HG03575 (cell line): ENCODE data around the gene KIF19.

Experiments used
- ATAC-seq: cut with Tn5 transposase; IDR thresholded peaks from one replicate; pipeline ENCODE4 v1.9.1; 2021; ENCODE audit not compliant: unreplicated experiment, insufficient number of reproducible peaks, low FRiP score; ENCODE audit errors: extremely low read depth

Gene KIF19

DNA sequence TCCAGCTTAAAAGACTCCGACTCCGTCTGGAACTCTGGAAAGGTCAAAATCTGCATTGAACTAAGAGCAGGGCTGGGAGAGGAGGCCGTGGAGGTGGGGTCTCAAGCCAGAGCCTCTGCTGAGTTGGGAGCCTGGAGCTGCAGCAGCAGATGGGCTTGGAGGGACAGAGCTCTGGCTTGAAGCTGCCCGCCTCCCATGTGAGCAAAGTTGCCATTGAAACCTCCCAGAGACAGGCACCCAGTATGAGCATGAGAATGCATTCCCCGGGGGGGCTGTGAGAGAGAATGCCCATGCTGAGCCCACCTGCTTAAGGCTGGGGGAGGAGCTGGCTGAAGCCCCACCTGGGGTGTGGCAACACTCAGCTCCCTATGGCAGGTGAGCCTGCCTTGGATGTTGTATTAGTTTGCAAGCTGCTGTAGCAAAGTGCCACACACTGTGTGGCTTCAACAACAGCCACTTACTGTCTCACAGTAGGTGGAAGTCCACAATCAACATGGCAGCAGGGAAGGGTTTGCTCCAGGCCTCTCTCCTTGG is 9.6 kb downstream of the KIF19 start:
- ATAC-seq = no peak

DNA sequence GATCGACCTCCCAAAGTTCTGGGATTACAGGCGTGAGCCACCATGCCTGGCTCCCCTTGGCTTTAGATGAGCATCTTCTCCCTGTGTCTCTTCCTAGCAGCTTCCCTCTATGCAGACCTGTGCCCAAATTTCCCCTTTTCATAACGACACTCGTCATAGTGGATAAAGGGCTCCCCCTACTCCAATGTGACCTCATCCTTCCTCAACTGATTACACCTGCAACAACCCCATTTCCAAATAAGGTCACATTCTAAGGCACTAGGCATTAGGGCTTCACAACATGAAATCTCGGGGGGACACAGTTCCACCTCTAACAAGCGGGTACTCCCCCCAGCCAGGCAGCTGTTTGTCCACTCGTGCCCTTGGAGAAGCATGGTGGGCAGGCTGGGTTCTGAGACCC is 10.3 kb downstream of the KIF19 start:
- no peak for ATAC-seq

DNA sequence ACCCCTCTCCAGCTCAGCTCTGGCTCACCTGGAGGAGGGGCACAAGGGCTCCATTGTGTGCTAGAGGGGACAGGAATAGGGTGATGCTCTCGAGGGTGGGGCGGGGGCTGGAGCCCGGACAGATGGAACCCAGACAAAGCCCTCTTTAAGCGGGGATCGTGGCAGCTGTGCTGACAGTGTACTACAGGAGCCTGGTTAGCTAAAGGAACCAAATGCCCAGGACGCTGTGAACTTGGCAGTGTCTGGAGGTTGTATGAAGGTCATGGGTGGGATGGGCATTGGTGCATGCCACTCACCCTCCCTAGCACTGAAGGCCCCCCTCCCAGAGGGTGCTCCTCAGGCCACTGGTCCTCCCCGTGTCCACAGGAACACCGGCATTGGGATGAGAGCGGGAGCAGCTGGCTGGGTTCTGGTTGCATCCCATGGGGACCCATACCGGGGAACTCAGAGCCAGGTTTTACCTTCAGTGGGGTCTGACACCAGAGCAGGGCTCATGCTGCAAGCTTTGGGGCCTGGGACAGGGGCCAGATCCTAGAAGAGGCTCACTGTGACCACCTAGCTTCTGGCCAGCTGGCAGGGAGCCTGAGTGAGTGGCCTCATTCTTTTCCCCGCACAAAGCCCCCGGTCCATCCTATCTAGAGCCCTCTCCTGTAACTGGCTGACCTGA is 11.9 kb downstream of the KIF19 start:
- no peak for ATAC-seq

DNA sequence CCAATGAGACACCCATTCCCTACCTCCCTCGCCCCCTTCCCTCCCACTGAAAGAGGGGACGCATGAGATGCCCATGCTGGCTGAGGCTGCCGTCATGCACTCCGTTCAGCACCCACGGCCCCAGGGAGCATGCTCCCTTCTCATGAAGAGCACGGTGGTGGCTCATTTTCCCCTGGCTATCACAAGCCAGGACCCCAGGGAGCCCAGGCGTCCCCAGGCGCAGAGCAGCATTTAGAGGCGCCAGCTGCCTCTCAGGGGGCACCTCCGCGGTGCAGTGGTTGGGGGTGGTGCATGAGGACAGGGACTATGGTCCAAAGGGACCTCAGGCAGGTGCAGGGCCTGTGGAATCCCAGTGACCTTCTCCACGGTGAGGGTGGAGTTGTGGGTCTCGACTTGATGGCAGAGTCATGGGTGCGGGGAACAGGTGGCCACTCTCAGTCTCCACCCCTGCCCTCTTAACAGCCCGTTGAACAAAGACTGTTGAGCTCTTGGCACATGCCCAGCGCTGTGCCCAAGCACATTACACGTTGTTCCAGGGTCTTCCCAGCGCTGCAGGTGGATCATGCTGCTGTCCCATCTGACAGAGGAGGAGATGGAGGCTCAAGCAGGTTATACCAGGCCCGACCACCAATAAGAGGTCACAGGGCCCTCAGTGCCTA is 13.6 kb downstream of the KIF19 start:
- ATAC-seq = no peak

DNA sequence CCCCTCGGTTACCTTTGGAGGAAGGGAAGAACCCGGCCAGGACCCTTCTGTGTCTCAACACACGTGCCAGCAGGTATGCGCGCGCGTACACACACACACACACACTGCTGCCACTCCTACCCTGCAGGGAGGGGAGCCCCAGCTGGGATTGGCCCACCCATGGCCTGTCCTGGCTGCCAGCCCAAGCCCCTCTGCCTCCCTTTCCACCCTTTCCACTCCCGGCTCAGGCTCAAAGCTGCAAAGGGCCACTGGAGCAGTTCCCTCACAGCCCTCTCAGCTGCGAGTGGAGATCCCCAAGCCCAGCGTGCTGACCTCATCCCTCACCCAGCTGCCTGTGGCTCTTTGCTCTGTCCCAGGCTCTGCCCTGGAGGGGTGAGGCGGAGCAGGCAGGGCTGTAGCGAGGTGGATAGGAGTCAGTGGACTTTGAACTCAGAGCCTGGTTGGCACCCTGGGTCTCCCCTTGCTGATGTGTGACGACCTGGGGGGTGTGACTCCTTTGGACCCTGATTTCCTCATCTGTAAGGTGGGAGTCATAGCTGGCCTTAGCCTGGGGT is 14.5 kb downstream of the KIF19 start:
- ATAC-seq = no peak

DNA sequence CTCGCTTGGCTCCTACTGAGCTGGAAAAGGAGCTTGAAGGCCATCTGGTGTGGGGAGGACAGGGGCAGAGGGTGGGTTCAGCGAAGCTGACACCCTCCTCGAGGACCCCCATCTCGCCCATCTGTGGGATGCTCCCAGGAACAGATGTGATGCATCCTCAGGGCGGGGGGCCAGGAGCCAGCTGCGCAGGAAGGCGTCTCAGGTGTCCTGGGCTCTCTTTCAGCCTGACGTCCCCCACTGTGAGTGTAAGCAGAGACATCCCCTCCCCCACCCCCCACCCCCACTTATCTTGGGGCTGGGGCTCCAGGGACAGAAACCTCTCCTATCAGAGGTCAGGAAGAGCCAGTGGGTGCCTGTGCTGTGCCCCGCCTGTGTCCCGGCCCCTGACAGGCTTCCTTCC is 16.2 kb downstream of the KIF19 start:
- ATAC-seq = no peak

DNA sequence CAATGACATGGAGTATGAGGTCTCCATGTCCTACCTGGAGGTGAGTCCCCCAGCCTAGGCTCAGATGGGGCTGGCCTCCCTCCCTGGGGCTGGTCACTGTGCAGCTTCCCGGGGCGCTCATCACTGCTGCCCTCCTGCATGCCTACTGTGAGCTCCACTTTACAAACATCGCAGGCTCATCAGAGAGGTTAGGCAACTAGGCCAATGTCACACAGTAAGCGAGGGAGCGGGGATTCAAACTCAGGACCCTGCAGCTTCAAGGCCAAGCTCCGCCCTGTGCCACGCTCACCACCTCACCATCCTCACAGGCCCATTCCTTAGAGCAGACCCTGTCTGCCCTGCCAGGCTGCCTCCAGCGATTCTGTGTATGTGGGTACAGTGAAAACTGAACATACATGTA is 17.1 kb downstream of the KIF19 start:
- ATAC-seq = no peak

DNA sequence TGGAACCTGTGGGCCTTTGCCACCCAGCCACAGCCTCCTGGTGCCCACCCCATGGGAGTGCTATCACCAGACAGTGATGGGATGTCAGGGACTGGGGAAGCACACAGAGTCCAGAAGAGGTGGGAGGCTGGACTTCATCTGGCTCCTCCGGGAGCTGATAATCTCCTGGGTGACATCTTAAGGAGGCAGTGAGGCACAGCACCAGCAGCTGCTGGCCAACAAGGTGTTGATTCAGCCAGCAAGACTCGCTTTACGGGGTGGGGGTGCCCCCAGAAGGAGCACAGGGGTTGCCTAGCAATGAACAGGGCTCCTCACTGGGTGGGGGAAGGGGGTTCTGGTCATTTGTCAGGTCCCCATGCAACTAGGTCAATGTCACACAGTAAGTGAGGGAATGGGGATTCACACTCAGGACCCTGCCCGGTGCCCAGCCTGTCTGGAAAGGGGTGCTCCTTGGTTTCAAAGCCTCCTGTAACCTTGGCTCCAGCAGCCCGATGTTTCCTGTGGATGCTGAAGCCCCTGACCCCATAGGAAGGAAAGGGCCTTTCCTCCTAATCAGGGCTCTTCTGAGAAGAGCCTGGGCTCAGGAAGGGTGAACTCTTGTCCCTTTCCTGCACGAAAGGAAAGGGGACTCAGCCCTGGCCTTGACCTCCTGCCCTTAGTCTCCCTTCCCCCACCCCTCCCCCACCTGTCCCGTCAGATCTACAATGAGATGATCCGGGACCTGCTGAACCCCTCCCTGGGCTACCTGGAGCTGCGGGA is 17.7 kb downstream of the KIF19 start:
- no peak for ATAC-seq

DNA sequence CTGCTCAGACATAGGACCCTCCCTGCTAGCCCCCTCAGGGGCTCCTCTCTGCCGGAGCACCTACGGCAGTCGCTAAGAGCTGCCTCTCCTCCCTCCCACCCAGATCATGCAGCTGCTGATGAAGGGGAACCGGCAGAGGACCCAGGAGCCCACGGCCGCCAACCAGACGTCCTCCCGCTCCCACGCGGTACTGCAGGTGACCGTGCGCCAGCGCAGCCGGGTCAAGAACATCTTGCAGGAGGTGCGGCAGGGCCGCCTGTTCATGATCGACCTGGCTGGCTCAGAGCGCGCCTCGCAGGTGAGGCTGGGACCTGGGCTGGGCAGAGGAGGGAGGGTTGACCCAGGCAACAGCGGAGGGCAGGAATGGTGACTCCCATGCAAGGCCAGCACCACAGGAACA is 18.6 kb downstream of the KIF19 start:
- ATAC-seq = no peak

DNA sequence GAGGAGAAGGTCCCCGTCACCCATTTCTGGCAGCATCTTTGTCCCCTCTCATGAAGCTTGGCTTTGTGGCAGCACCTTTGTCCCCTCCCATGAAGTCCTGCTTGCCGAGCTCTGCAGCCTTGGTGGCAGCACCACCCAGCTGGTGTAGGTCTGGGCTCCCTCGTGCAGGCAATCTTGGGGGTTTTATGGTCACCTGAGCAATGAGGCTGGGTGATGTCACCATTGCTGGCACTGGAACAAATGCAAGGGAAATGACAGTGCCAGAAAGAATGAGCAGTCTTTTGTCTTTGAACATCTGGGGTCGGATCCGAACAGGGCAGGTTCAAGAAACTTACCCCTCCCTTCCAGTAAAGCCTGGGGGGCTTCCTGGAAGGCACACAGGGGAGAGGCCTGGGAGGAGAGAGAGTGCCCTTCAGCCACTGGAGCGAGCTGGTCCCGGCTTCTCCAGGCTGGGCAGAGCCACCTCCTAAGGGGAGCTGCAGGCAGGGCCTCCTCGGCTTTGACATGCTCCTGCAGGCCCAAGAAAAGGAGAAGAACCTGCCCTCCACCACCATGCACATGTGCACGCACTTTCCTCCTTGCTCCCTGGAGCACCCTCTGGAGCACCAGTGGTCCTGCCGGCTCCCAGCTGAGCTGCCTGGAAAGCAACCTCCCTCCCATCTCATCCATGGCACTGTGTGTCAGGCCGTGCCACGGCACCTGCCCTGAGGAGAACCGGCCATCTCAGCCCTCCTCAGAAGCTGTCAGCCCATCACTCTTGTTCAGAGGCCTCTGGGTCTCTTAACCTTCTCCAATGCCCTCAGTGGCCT is 19.6 kb downstream of the KIF19 start:
- no peak for ATAC-seq

DNA sequence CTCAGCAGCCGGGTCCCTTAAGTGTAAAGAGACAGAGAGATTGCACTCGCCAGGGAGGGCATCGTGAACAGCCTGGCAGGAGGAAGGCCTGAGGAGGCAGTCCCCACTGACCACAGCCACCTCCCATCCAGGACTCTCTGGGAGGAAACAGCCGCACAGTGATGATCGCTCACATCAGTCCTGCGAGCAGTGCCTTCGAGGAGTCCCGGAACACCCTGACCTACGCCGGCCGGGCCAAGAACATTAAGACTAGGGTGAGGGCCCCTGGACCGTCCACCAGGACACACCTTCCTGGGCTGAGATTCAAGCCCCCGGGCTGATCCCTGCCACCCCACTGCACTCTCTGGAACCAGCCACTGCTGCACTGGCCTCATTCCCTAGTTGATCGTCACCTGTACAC is 21.6 kb downstream of the KIF19 start:
- ATAC-seq = no peak

DNA sequence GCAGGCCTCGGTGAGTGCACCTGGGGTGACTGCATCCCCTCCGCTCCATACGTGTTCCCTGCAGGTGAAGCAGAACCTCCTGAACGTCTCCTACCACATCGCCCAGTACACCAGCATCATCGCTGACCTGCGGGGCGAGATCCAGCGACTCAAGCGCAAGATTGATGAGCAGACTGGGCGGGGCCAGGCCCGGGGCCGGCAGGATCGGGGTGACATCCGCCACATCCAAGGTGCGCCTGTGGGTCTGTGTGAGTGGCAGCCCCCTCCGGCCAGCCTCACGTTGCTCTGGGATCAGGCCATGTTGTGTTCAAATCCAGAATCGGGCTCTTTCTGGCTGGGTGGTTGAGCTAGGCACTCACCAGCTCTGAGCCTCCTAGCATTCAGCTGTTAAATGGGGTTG is 23.1 kb downstream of the KIF19 start:
- ATAC-seq = no peak

DNA sequence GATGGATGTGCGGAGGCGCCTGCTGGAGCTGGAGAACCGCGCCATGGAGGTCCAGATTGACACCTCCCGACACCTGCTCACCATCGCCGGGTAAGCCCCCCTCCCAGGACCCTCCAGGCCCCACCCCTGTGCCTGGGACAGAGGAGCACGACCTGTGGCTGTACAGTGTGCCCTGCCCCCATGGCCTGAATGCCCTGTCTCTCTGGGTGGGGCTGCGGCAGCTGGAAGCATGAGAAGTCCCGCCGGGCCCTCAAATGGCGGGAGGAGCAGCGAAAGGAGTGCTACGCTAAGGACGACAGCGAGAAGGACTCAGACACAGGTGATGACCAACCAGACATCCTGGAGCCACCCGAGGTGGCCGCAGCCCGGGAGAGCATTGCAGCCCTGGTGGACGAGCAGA is 24.5 kb downstream of the KIF19 start:
- no peak for ATAC-seq

DNA sequence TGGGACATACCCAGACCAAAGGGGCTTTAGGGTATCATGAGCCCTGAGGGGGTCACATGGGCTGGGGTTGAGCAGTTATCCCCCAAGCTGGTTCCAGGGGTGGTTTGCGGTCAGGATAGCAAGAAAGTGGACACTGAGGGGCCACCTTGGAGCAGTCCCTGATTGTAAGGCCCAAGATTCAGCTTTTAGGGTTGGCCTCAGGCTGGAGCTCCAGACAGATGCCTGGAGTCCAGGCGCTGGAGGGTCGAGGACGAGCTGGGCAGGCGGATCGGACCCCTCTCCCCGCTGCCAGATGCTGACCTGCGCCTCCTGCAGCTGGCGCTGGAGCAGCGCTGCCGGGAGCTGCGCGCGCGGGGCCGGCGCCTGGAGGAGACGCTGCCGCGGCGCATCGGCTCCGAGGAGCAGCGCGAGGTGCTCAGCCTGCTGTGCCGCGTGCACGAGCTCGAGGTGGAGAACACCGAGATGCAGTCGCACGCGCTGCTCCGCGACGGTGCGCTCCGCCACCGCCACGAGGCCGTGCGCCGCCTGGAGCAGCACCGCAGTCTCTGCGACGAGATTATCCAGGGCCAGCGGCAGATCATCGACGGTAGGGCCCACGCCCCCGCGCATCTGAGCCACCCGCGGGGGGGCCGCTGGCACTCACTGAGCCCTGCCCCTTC is 25.7 kb downstream of the KIF19 start:
- ATAC-seq = no peak

DNA sequence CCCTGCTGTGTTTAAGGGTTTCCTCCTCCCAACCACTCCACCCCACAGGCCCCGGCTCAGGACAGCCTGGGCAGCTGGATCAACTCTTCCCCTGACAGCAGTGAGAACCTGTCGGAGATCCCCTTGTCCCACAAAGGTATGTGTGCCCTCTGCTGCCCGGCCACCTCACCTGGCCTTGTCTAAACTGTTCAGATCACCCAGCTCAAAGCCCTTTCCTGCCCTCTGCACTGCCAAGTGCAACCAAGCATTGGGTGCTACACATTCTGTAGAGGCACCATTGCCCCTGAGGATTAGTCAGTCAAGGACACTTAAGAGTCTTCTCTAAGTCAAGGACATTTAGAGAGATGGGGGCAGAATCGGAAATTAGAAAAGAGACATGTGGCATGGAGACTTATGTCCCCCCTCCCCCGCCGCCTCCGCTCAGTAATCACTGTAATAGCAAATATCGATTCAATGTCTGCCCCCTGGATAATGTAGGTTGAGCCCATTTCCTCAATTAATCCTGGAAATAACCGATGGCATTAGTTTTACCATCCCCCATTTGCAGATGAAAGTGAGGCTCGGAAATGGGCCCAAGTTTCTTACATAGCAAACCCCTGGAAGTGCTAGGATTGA is 27.5 kb downstream of the KIF19 start:
- no peak for ATAC-seq

DNA sequence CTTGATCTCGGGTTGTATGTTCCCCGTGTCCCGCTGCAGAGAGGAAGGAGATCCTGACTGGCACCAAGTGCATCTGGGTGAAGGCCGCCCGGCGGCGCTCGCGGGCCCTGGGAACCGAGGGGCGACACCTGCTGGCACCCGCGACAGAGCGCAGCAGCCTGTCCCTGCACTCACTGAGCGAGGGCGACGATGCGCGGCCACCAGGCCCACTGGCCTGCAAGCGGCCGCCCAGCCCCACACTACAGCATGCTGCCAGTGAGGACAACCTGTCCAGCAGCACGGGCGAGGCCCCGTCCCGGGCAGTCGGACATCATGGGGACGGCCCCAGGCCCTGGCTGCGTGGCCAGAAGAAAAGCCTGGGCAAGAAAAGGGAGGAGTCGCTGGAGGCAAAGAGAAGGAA is 28.1 kb downstream of the KIF19 start:
- no peak for ATAC-seq

DNA sequence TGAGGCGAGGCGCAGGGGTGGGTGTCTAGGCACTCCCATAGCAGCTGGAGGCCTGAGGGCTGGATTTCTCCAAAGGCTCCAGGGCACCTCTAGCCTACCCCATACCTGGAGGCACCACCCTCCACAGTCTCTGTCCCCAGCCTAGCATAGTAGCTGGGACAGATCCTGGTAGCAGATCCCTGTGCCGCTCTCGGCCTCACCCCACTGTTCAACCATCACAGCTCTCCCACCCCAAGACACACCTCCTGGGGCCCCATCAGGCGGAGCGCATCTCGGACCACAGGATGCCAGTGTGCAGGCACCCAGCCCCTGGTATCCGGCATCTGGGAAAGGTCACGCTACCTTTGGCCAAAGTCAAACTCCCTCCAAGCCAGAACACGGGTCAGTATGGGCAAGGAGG is 28.5 kb downstream of the KIF19 start:
- ATAC-seq = no peak

DNA sequence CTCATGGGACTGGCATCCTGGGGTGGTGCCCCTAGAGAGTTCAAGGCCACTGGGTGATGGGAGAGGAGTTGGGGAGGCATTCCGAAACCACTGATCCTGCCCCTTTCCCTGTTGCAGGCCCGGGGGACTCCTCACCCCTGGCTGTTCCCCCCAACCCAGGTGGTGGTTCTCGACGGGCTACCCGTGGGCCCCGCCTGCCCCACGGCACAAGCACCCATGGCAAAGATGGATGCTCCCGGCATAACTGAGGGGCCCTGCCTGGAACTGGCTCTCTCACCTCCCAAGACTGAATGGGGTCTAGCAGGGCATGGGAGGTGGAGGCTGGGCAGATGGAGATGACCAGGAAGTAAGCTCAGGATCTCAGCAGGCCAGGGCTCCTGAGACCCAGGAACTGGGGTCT is 29.0 kb downstream of the KIF19 start:
- ATAC-seq = no peak
